Measurements from ENCODE around the gene PHF13.

- TF ChIP-seq CTCF (IDR thresholded peaks at IDR 0.05) (no peak), POLR2A (IDR thresholded peaks at IDR 0.05) (no peak)
These were observed 31.5 kb downstream of the PHF13 start for GRCh38 chr1:6645018-6645417.

Data from heart left ventricle (tissue), 13 donors.